ENCODE results near the gene RTP5.
"Not testable (repeated sequence)": the region's sequence is repeated elsewhere in the genome, so short reads cannot be mapped to it uniquely, and the experiment has no call there.

Gene RTP5

GRCh38 chr2:241913703-241914102 is 44.2 kb downstream of the RTP5 start:
- H3K4me3 ChIP-seq (ENCODE audit: low read depth, low read length): no peak overlapping the region

- H3K4me3 ChIP-seq (ENCODE audit: low read depth, low read length): no peak overlapping the region
Observed at GRCh38 chr2:241914542-241914941, 45.0 kb downstream of the RTP5 start.

GRCh38 chr2:241921631-241922030 is 52.1 kb downstream of the RTP5 start:
- H3K4me3 ChIP-seq (ENCODE audit: low read depth, low read length): not testable (repeated sequence)

GRCh38 chr2:241922411-241922810 is 52.9 kb downstream of the RTP5 start:
- H3K4me3 ChIP-seq (ENCODE audit: low read depth, low read length): no peak overlapping the region

- not testable (repeated sequence) for H3K4me3 ChIP-seq (ENCODE audit: low read depth, low read length)
Observed at GRCh38 chr2:241922816-241923601, 53.5 kb downstream of the RTP5 start.
